ENCODE measurements around the gene NTF4.

Gene NTF4

DNA sequence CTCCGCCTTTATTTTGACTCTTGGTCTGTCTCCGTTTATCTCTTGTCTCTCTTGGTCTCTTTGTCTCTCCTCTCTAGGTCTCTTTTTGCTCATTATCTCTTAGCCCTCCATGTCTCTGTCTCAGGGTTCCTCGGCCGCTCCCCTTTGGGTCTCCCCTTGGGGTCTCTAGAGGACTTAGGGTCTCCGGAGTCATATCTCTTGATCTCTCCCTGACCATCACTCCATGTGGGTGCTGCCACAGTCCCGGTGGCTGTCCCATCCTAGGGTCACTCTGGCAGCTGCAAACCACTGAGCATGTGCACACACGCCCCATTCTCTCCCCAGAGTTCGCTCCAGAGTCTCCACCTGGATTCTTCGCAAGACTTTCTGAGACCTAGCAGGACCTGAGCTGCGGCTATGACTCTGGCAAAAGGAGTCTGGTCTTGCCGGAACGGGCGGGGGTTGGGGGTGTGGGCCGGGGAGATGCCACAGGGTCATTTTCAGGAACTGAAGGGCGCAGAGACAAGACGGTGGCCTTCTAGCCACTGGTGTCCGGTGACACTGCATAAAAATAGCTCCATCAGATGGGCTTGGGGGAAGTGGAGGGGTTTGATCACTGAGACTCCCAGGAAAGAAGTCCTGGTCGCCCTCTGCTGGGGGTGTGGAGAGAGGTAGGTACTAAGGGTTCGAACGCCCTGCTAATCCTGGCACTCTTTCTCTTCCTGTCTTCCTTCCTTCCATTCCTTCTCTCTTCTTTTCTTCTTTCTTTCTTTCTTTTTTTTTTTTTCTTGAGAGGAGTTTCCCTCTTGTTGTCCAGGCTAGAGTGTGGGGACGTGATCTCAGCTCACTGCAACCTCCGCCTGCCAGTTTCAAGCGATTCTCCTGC lies 9.1 kb upstream of the NTF4 start:
- Histone ChIP-seq H3K4me3 (ENCODE audit: low read depth, low read length) (no peak overlapping the region), H3K4me1 (no peaks in the 10 kb centered on the region), H3K36me3 (ENCODE audit: control insufficient read depth, insufficient read depth, low read length) (no peaks in the 10 kb centered on the region), H2AFZ (no peak overlapping the region), H3K4me2 (ENCODE audit: low read length) (no peak overlapping the region), H3K27ac (no peak overlapping the region), H3K9me3 (ENCODE audit: control insufficient read depth, low read length) (no peaks in the 10 kb centered on the region), H3K79me2 (no peaks in the 10 kb centered on the region), H3K27me3 (ENCODE audit: control insufficient read depth, insufficient read depth, low read length) (peaks cover 5% of the 10 kb centered on the region), H3K9ac (no peak overlapping the region)
- TF ChIP-seq, protein P1, sequence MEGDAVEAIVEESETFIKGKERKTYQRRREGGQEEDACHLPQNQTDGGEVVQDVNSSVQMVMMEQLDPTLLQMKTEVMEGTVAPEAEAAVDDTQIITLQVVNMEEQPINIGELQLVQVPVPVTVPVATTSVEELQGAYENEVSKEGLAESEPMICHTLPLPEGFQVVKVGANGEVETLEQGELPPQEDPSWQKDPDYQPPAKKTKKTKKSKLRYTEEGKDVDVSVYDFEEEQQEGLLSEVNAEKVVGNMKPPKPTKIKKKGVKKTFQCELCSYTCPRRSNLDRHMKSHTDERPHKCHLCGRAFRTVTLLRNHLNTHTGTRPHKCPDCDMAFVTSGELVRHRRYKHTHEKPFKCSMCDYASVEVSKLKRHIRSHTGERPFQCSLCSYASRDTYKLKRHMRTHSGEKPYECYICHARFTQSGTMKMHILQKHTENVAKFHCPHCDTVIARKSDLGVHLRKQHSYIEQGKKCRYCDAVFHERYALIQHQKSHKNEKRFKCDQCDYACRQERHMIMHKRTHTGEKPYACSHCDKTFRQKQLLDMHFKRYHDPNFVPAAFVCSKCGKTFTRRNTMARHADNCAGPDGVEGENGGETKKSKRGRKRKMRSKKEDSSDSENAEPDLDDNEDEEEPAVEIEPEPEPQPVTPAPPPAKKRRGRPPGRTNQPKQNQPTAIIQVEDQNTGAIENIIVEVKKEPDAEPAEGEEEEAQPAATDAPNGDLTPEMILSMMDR (IDR thresholded peaks at IDR 0.05) = no peak

DNA sequence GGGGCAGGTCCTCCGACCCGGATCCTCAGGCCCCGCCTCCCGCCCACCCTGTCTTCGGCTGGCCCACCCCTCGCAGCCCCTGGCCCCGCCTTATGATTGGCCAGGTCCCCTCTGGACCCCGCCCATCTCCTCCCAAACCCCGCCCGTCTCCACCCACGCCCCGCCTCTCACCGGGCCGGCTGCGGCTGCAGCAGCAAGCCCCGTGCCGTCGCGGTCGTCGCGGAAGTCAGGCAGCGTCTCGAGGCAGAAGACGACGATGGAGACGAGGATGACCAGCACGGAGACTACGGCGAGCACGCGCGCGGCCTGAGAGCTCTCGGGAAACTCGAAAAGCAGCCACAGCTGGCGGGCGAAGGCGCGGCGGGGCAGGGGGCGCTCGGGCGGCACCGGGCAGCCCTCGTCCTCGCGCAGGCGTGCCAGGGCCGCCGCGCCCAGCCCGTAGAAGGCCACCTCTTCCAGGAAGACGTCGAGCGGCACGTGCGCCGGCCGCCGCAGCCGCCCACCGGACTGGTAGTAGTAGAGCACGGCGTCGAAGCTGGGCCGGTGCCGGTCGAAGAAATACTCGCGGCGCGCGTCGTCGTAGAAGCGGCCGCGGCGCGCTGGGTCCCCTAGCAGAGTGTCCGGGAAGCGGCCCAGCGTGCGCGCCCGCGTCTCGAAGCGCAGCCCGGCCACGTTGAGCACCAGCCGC lies 7.4 kb upstream of the NTF4 start:
- H3K27ac ChIP-seq = no peak overlapping the region
- no peaks in the 10 kb centered on the region for H3K79me2 ChIP-seq
- H3K27me3 ChIP-seq (ENCODE audit: control insufficient read depth, insufficient read depth, low read length) = peaks cover 5% of the 10 kb centered on the region
- H3K9ac ChIP-seq = no peak overlapping the region
- no peaks in the 10 kb centered on the region for H3K9me3 ChIP-seq (ENCODE audit: control insufficient read depth, low read length)
- H3K4me3 ChIP-seq (ENCODE audit: low read depth, low read length) = no peak overlapping the region
- H3K4me1 ChIP-seq = no peaks in the 10 kb centered on the region
- no peak overlapping the region for H3K4me2 ChIP-seq (ENCODE audit: low read length)
- H2AFZ ChIP-seq = no peak overlapping the region
- no peaks in the 10 kb centered on the region for H3K36me3 ChIP-seq (ENCODE audit: control insufficient read depth, insufficient read depth, low read length)
- TF ChIP-seq, protein P1 (IDR thresholded peaks at IDR 0.05) = no peak

DNA sequence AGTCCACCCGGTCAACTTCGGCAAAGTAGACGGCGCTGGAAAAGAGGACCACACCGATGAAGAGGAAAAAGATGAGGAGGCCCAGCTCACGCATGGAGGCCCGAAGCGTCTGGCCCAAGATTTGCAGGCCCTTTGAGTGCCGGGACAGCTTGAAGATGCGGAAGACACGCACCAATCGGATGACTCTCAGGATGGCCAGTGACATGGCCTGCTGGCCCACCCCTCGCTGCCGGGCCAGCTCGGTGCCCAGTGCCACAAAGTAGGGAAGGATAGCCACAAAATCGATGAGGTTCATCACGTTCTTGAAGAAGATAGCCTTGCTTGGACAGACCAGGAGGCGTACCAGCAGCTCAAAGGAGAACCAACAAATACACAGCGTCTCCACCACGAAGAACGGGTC lies 5.8 kb upstream of the NTF4 start:
- no peaks in the 10 kb centered on the region for H3K79me2 ChIP-seq
- H3K4me2 ChIP-seq (ENCODE audit: low read length) = no peak overlapping the region
- H3K36me3 ChIP-seq (ENCODE audit: control insufficient read depth, insufficient read depth, low read length) = no peaks in the 10 kb centered on the region
- H3K4me3 ChIP-seq (ENCODE audit: low read depth, low read length) = no peak overlapping the region
- TF ChIP-seq, protein P1 (IDR thresholded peaks at IDR 0.05) = no peak
- no peak overlapping the region for H3K9ac ChIP-seq
- H3K27me3 ChIP-seq (ENCODE audit: control insufficient read depth, insufficient read depth, low read length) = peaks cover 5% of the 10 kb centered on the region
- H3K4me1 ChIP-seq = no peaks in the 10 kb centered on the region
- no peaks in the 10 kb centered on the region for H3K9me3 ChIP-seq (ENCODE audit: control insufficient read depth, low read length)
- H2AFZ ChIP-seq = no peak overlapping the region
- no peak overlapping the region for H3K27ac ChIP-seq

DNA sequence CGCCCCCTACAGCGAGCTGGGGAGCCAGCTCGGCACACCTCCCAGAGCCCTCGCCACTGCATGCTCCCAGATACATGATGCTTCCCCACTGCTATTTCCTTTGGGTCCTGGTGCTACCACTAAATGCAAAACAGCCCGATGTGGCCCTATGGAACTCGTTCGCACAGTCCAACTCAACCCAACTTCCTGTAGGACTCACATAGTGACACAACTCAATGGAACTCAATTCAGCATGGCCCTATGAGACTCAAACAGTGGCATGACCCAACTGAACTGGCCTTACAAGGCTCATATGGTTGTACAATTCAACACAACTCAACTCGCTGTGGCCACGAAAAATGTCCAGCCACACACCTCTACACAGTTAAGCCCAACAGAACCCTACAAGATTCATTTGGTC lies 4.4 kb upstream of the NTF4 start:
- no peaks in the 10 kb centered on the region for H3K9me3 ChIP-seq (ENCODE audit: control insufficient read depth, low read length)
- H3K4me1 ChIP-seq = no peaks in the 10 kb centered on the region
- no peak overlapping the region for H3K9ac ChIP-seq
- no peaks in the 10 kb centered on the region for H3K36me3 ChIP-seq (ENCODE audit: control insufficient read depth, insufficient read depth, low read length)
- no peak overlapping the region for H3K27ac ChIP-seq
- H2AFZ ChIP-seq = no peak overlapping the region
- H3K27me3 ChIP-seq (ENCODE audit: control insufficient read depth, insufficient read depth, low read length) = peaks cover 5% of the 10 kb centered on the region
- no peak overlapping the region for H3K4me2 ChIP-seq (ENCODE audit: low read length)
- H3K79me2 ChIP-seq = no peaks in the 10 kb centered on the region
- H3K4me3 ChIP-seq (ENCODE audit: low read depth, low read length) = no peak overlapping the region
- TF ChIP-seq, protein P1 (IDR thresholded peaks at IDR 0.05) = no peak

Data from parathyroid adenoma (tissue), 2 donors.